Measurements from ENCODE around the gene IDI1.
"Not testable (repeated sequence)": the region's sequence is repeated elsewhere in the genome, so short reads cannot be mapped to it uniquely, and the experiment has no call there.

Gene IDI1

GRCh38 chr10:1048732-1049424, at the start of gene IDI1:
TSS of gene IDI1 (minus strand) at chr10:1049119. CDS start at chr10:1049003, 116 bp downstream.
- peak; percentile 98 for DNase-seq

DNA sequence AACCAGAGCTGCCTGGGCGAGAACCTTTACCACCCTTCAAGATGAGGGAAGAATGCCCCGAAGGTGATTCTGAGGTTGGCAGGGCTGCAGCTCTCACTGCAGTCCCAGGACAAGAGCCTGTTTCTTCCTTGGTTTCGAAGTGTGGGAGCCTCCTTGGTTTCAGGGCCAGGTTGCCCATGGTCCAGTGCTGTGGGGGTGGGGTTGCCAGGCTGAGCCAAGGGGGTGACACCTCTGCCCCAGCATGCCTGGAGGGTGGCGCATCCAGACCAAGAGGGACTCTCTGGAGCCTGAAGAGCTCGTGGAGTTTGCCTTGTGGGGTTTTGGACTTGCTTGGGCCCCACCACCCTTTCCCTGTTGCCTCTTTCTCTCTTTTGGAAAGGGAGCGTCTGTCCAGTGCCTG, 48.5 kb upstream of the IDI1 start:
- no peak for DNase-seq

DNA sequence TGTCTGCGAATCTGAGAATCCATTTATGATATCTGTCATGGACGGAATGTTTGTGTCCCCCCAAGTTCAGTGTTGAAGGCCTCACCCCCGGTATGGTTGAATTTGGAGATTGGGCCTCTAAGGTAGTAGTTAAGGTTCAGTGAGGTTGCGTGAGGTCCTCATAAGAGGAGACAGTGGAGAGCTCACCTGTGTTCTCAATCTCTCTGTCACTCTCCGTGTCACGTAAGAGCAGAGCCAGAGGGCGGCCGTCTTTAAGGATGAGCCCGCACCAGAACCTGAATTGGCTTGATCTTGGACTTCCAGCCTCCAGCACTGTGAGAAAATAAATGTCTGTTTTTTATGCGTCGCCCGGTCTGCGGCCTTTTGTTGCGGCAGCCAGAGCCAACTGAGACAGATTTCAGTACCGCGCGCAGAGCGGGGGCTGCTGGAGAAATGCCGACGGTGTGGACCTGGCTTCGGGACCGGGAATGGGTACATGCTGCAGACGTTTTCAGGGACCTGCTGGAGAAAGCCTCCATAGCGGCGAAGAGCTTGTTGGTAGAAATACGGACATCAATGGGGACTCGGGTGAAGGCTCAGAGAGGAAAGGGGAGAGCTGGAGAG, 47.5 kb upstream of the IDI1 start:
- DNase-seq: no peak

GRCh38 chr10:1095498-1095897, 46.6 kb upstream of the IDI1 start:
- DNase-seq: no peak

- DNase-seq: no peak
These were observed 45.5 kb upstream of the IDI1 start for GRCh38 chr10:1094112-1095057.

DNA sequence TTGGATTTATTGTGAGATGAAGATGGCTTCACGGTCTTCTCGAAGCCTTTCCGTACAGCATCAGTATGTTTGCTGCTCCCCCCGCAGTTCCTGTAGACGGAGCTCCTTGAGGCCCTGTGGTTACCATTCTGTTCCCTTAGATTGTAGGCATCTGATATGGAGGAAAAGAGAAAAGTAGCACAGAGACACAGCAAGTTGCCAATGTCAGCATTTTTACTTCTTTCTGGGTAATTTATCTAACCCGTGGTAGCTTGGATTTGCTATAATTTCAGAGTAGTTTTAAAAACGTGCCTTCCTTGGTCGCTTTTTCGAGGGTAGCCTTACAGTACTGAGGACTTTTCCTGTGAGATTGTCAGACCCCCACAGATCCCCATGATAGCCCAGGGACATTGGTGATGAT, 44.8 kb upstream of the IDI1 start:
- DNase-seq: no peak

GRCh38 chr10:1090696-1091095, 41.8 kb upstream of the IDI1 start:
- DNase-seq: no peak

DNA sequence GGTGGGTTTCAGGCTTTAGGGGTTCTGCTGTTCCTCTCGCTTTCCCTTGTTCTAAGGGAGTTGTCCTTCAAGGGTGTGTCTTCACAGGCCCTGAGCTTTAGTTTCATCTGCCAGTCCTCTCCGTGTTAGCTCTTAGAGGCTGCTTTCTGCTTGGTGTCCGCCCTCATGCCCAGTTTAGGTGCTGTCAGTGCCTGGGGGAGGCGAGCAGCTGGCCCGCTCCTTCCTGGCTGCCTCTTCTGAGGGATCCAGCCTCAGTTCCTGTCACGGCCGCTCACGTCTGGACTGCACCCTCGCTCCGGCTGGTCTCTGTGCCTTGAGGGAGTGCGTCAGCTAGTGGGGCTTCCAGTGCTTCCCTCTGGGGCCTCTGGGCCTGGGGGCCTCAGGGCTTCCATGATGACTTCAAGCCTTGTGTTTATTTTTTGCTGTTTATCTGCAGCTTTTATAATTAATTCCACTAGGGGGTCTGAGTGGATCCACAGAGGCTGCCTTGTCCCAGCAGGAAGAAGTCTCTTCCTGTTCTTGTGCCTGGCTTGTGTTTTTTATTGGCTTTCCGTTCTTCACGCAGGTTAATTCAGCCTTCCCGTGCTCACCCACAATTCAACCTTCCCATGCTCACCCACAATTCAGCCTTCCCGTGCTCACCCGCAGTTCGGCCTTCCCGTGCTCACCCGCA, 40.2 kb upstream of the IDI1 start:
- DNase-seq: no peak

DNA sequence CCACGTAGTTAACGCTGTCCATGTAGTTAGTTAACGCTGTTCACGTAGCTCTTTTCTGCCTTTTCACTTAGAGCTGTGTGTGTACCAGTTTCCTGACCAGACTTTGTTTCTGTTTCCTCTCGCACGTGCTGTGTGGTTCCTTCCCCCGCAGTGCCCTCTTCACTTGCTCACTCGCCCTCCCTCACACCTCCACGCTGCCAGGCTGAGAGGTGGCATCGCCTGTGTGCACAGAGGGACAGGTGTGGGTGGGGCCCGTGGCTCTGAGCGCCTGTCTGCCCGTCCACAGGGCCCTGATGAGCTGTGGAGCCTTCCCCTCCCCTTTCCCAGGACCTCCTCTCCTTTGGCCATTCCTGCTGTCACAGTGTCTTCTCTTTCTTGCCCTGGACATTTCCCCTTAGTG, 37.9 kb upstream of the IDI1 start:
- no peak for DNase-seq

GRCh38 chr10:1085258-1085657, 36.3 kb upstream of the IDI1 start:
- DNase-seq: no peak

DNA sequence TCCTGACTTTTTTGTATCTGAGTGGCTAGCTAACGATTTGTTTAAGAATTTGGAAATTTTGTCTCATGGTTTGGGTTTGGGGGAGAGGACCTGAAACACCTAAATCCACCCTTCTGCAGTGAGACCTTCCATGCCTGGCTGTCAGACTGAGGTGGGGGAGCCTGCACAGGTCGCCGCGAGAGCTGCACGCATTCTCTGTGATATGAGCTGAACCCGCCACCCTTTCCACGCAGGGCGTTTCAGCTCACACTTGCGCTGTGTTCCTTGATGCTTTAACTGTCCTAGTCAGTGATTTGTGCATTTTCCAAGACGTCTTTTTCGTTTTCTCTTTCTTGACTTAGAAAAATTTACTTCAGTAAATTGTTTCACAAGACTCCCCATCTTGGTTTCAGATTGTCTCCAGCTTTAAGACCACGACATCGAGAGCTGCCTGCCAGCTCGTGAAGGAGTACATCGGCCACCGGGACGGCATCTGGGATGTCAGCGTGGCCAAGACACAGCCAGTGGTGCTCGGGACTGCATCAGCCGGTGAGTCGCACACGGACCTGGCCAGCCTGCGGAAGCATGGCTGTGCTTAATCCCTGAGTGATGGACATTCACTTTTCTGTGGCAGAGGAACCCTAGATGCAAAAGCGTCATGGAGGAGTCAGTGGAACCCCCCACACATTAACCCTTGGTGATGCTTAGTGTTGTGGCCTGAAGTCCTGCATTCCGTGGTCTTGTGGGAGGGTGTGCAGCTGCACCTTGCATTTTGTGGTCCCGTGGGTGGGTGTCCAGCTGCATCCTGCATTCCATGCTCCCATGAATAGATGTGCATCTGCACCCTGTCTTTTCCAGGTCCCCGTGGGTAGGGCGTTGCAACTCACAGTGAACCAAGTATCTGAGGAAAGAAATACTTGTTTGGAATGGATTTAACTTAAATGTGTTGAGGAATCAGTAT, 35.4 kb upstream of the IDI1 start:
- DNase-seq: no peak

GRCh38 chr10:1083581-1083980, 34.7 kb upstream of the IDI1 start:
- no peak for DNase-seq

DNA sequence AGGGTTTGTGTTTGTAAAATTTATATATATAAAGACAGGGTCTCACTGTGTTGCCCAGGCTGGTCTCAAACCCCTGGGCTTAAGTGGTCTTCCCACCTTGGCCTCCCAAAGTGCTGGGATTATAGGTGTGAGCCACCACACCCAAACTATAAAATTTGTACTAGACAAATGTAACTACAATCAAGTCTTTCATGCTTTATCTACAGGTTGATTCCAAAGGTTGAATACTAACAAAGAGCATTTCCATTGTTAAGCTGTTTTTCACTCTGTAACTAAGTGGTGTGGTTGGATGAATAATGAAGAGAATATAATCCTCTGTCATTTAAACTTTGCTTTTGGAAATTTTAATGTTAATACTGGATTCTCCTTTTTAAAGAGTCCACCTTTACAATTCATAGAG, 29.7 kb upstream of the IDI1 start:
- DNase-seq: no peak

- DNase-seq: no peak
These were observed 25.9 kb upstream of the IDI1 start for GRCh38 chr10:1074748-1075308.

DNA sequence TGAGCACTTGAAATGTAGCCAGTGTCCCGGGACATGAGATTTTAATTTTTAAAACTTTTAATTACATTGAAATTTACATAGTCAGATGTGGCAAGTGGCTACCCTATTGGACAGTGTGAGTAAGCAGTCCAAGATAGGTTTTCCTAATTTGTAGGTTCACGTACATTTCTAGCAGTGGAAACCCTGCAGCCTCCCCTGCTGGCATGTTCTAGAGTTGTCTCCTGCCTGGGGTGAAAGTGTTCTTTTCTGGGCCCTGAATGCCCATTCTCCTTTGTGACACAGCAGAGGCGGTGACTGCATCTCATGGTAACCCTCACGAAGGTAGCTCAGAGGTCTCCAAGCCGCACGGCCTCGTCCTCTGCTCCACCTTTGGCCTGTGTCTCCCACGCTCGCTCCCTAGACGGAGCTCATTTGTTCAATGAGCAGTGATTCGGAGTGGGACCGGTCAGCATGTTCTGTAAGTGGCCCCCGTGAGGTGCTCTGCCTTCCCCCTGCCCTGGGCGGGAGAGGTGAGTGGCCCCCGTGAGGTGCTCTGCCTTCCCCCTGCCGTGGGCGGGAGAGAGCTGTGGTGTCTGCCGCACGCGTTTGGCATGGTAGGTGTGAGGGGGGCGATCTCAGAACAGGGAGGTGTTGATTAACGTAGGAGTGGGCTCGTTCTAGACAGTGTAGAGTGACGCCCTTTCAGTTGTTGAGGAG, 25.3 kb upstream of the IDI1 start:
- no peak for DNase-seq

DNA sequence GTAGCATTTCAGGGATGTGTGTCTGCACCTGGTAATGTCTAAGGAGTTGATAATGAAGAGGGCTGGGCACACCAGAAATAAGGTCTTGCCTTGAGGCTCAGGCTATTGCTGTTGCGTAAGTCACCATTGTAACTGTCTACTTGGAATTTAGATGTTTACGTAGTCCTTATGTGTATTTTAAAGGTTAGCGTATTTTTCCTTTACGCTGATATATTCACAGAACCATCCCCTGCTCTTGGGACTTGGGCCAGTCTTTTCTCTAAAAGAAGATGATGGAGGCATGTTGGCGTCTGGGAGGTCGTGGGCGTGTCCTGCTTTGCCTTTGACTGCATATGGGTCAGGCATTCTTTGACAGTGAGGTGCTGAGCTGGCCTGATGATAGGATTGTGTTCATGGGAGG, 22.0 kb upstream of the IDI1 start:
- no peak for DNase-seq

GRCh38 chr10:1068380-1069361, 19.8 kb upstream of the IDI1 start:
- DNase-seq: no peak

- DNase-seq: not testable (repeated sequence)
These were observed 17.8 kb upstream of the IDI1 start for GRCh38 chr10:1066734-1067133.

DNA sequence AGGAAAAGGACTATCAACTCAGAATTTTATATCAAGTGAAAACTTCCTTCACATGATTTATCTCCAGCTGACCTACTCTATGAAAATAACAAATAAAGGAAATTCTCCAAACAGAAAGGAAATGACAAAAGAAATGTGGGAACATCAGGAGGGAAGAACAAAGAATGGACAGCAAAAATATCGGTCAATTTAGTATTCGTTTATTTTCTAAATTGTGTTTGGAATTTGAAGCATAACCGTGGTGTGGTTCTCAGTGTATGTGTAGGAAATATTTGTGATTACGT, 16.0 kb upstream of the IDI1 start:
- DNase-seq: no peak

DNA sequence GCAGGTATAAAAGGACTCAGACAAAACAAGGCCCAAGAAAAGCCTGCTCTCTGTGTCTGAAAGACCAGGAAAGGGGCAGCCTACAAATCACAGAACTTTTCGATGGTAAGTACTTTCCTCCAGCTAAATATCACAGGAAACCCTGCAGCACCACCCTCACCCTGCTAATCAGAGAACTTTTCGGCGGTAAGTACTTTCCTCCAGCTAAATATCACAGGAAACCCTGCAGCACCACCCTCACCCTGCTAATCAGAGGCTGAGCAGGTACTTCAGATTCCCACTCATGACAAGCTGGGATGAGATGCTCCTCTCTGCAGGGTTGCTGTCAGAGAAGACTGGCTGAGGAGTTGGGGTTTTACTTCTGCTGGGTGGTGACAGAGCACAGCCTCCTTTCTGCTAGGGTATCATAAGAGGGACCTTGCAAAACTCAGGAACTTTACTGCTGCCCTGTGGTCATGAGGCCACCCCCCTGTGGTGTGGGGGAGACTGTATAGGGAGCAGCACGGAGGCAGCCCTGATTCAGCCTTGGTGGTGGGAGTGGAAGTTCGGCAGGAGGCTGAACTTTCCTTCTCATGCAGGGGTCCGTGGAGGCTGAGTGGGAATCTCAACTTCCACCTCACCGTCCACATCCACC, 14.4 kb upstream of the IDI1 start:
- no peak for DNase-seq
